H1 (cell line): ENCODE results near the gene NCAPD2. TPM values are rescaled to one million over a fixed set of nuclear protein-coding genes. Genes with fewer than 3 reads are reported as not detected.

Experiments
- CTCF ChIA-PET: fragments of 300-600 bp; sonication (Branson Sonifier 250); formaldehyde crosslinking; loops from one replicate; lab custom pipeline; 2021; ENCODE audit not compliant: partially characterized antibody; lab: Charles Lee
- POLR2A ChIA-PET: fragments of 300-600 bp; sonication (Branson Sonifier 250); formaldehyde crosslinking; loops from one replicate; lab custom pipeline; 2021; ENCODE audit warnings: inconsistent platforms; ENCODE audit not compliant: partially characterized antibody; lab: Charles Lee
- DNase-seq, 2 experiments: peaks; one replicate each; pipeline versions ENCODE4 v3.0.0 to v3.0.0-alpha.2; 2010 to 2022; ENCODE audit warnings: low spot score in 2 of 2, low read depth in 1 of 2, mixed read lengths in 1 of 2
- FAIRE-seq: peaks from 2 replicates; lab custom pipeline; 2011; peaks lifted over from hg19 to GRCh38; lab: Jason Lieb, UNC
- H2AFZ ChIP-seq: 2 replicates; pipeline ENCODE4 v1.8.1; 2012; ENCODE audit warnings: low read length, inconsistent platforms
- H2AK5ac ChIP-seq: 2 replicates; pipeline ENCODE4 v1.6.1; 2013; ENCODE audit warnings: low read depth, low read length
- H2BK120ac ChIP-seq: replicated peaks from 2 replicates; pipeline ENCODE3; 2013; ENCODE audit warnings: low read depth, low read length, inconsistent platforms
- H2BK12ac ChIP-seq: 2 replicates; pipeline ENCODE4 v1.6.1; 2013; ENCODE audit warnings: low read depth, low read length
- H2BK15ac ChIP-seq: 2 replicates; pipeline ENCODE4 v1.6.1; 2013; ENCODE audit warnings: low read length
- H2BK20ac ChIP-seq: 2 replicates; pipeline ENCODE4 v1.6.1; 2013; ENCODE audit warnings: low read length
- H2BK5ac ChIP-seq: 2 replicates; pipeline ENCODE4 v1.6.1; 2013; ENCODE audit warnings: low read depth, low read length
- H3K14ac ChIP-seq: 2 replicates; pipeline ENCODE4 v1.6.1; 2013; ENCODE audit warnings: inconsistent platforms; ENCODE audit not compliant: insufficient read length
- H3K18ac ChIP-seq: 2 replicates; pipeline ENCODE4 v1.6.1; 2013; ENCODE audit warnings: low read length; ENCODE audit errors: extremely low read depth
- H3K23ac ChIP-seq: 2 replicates; pipeline ENCODE4 v1.6.1; 2013; ENCODE audit warnings: inconsistent platforms; ENCODE audit not compliant: insufficient read length
- H3K23me2 ChIP-seq: 2 replicates; pipeline ENCODE4 v1.6.1; 2013; ENCODE audit warnings: low read depth, low read length
- H3K27ac ChIP-seq: 2 replicates; pipeline ENCODE4 v1.6.1; 2011; ENCODE audit warnings: low read depth, low read length, inconsistent platforms
- H3K27me3 ChIP-seq, 4 experiments: replicated peaks in 1 of 4; 1 replicate in 1 of 4; 2 replicates in 3 of 4; pipeline versions ENCODE4 v1.6.1 to v1.8.1; 2011 to 2013; ENCODE audit warnings: low read length in 3 of 4, mild to moderate bottlenecking in 3 of 4, inconsistent platforms in 2 of 4, mixed read lengths in 2 of 4, moderate library complexity in 1 of 4; ENCODE audit not compliant: control insufficient read depth in 3 of 4, insufficient read depth in 3 of 4; ENCODE audit errors: extremely low read depth in 1 of 4
- H3K36me3 ChIP-seq, 4 experiments: 2 replicates each; pipeline versions ENCODE4 v1.6.1 to v1.8.1; 2011 to 2013; ENCODE audit warnings: mild to moderate bottlenecking in 4 of 4, low read length in 3 of 4, moderate library complexity in 2 of 4, control low read depth in 1 of 4, inconsistent platforms in 1 of 4; ENCODE audit not compliant: insufficient read depth in 4 of 4, control insufficient read depth in 2 of 4
- H3K4ac ChIP-seq: replicated peaks from 2 replicates; pipeline ENCODE3; 2013; ENCODE audit warnings: low read length, low read depth, mixed read lengths, inconsistent platforms; ENCODE audit not compliant: insufficient read length
- H3K4me1 ChIP-seq, 4 experiments: replicated peaks in 1 of 4; 1 replicate in 1 of 4; 2 replicates in 3 of 4; pipeline versions ENCODE4 v1.6.1 to v1.8.1; 2011 to 2013; ENCODE audit warnings: low read length in 3 of 4, inconsistent platforms in 2 of 4, mixed read lengths in 1 of 4; ENCODE audit not compliant: insufficient read depth in 4 of 4, control insufficient read depth in 3 of 4
- H3K4me2 ChIP-seq, 2 experiments: 2 replicates each; pipeline versions ENCODE4 v1.6.1 to v1.8.1; 2011 to 2013; ENCODE audit warnings: low read depth in 2 of 2, low read length in 2 of 2, control low read depth in 1 of 2, inconsistent platforms in 1 of 2, mild to moderate bottlenecking in 1 of 2; ENCODE audit not compliant: insufficient read depth in 1 of 2
- H3K4me3 ChIP-seq, 4 experiments: fragments of 200-600, 300-600 bp in 1 of 4; sonication (generic), shearing (Covaris generic), sonication (Bioruptor Twin) in 1 of 4; 2 replicates each; pipeline versions ENCODE4 v1.5.1 to v1.8.1; 2011 to 2016; ENCODE audit warnings: low read length in 4 of 4, low read depth in 3 of 4, control low read depth in 2 of 4, inconsistent platforms in 2 of 4, mild to moderate bottlenecking in 2 of 4, mixed read lengths in 1 of 4, moderate library complexity in 1 of 4; ENCODE audit not compliant: insufficient read depth in 2 of 4; ENCODE audit errors: extremely low read depth in 1 of 4
- H3K56ac ChIP-seq: replicated peaks from 2 replicates; pipeline ENCODE3; 2013; ENCODE audit warnings: low read depth, mild to moderate bottlenecking, mixed read lengths, low read length, inconsistent platforms; ENCODE audit not compliant: insufficient read length
- H3K79me1 ChIP-seq: 2 replicates; pipeline ENCODE4 v1.6.1; 2013; ENCODE audit warnings: low read depth, low read length, control low read depth
- H3K79me2 ChIP-seq, 2 experiments: 2 replicates each; pipeline versions ENCODE4 v1.6.1 to v1.8.1; 2012 to 2013; ENCODE audit warnings: low read length in 2 of 2, mild to moderate bottlenecking in 2 of 2, inconsistent platforms in 1 of 2; ENCODE audit not compliant: insufficient read depth in 2 of 2, control insufficient read depth in 1 of 2
- H3K9ac ChIP-seq, 4 experiments: replicated peaks in 1 of 4; 1 replicate in 1 of 4; 2 replicates in 3 of 4; pipeline versions ENCODE4 v1.6.1 to v1.8.1; 2011 to 2013; ENCODE audit warnings: low read depth in 3 of 4, low read length in 3 of 4, control low read depth in 2 of 4, mild to moderate bottlenecking in 2 of 4, moderate library complexity in 2 of 4, inconsistent platforms in 1 of 4; ENCODE audit errors: extremely low read depth in 1 of 4
- H3K9me3 ChIP-seq, 2 experiments: 2 replicates each; pipeline versions ENCODE4 v1.6.1 to v1.8.1; 2012 to 2013; ENCODE audit warnings: mild to moderate bottlenecking in 2 of 2, moderate library complexity in 2 of 2, control low read depth in 1 of 2, inconsistent platforms in 1 of 2, low read depth in 1 of 2, low read length in 1 of 2, mixed read lengths in 1 of 2; ENCODE audit not compliant: insufficient read depth in 2 of 2
- H4K20me1 ChIP-seq, 2 experiments: replicated peaks in 1 of 2; 2 replicates each; pipeline versions ENCODE3 to v1.8.1; 2011 to 2013; ENCODE audit warnings: inconsistent platforms in 2 of 2, low read length in 2 of 2, mild to moderate bottlenecking in 1 of 2; ENCODE audit not compliant: insufficient read depth in 2 of 2, control insufficient read depth in 1 of 2
- H4K5ac ChIP-seq: 2 replicates; pipeline ENCODE4 v1.6.1; 2013; ENCODE audit warnings: low read length, low read depth, mixed read lengths, inconsistent platforms; ENCODE audit not compliant: insufficient read length
- H4K8ac ChIP-seq: 2 replicates; pipeline ENCODE4 v1.8.0; 2013; ENCODE audit warnings: mild to moderate bottlenecking, moderate library complexity, low read length, inconsistent platforms; ENCODE audit not compliant: insufficient read depth; ENCODE audit errors: extremely low read depth
- H4K91ac ChIP-seq: replicated peaks from 2 replicates; pipeline ENCODE3; 2013; ENCODE audit warnings: low read length, mixed read lengths, inconsistent platforms; ENCODE audit not compliant: insufficient read length
- BCL11A ChIP-seq, 2 experiments: IDR thresholded peaks; one replicate each; pipeline ENCODE4 v1.6.1; 2011; ENCODE audit warnings: low read depth in 2 of 2, low read length in 2 of 2, mild to moderate bottlenecking in 2 of 2
- CBX8 ChIP-seq: fragments of 300-800, 300-1000 bp; sonication (generic); IDR thresholded peaks from 2 replicates; pipeline ENCODE4 v1.7.1; 2016; ENCODE audit warnings: low read depth, low read length, borderline replicate concordance
- CHD1 ChIP-seq: IDR thresholded peaks from 2 replicates; pipeline ENCODE4 v1.6.1; 2012; ENCODE audit warnings: low read depth, low read length, improper control_type of control experiment
- HDAC6 ChIP-seq: IDR thresholded peaks from one replicate; pipeline ENCODE4 v1.7.1; 2012; ENCODE audit warnings: low read depth, mild to moderate bottlenecking, inconsistent platforms, low read length, moderate library complexity
- NANOG ChIP-seq: IDR thresholded peaks from 2 replicates; pipeline ENCODE4 v1.6.1; 2011; ENCODE audit warnings: low read length, low read depth, mild to moderate bottlenecking, inconsistent platforms; ENCODE audit not compliant: insufficient read depth, poor library complexity, severe bottlenecking
- SAP30 ChIP-seq: fragments of 300-600 bp; sonication (generic); IDR thresholded peaks from 2 replicates; pipeline ENCODE4 v1.7.1; 2012; ENCODE audit warnings: low read length, moderate library complexity, mild to moderate bottlenecking, inconsistent platforms; ENCODE audit not compliant: insufficient read depth, insufficient replicate concordance
- SP4 ChIP-seq: IDR thresholded peaks from 2 replicates; pipeline ENCODE4 v1.6.1; 2012; ENCODE audit warnings: low read length, inconsistent platforms
- SUZ12 ChIP-seq: fragments of 200-600 bp; sonication (generic); IDR thresholded peaks from 2 replicates; pipeline ENCODE4 v1.6.1; 2012; ENCODE audit warnings: mild to moderate bottlenecking, inconsistent platforms, low read length, moderate library complexity, mixed read lengths
- TBP ChIP-seq: IDR thresholded peaks from 2 replicates; pipeline ENCODE4 v1.6.1; 2011; ENCODE audit warnings: low read depth, low read length, improper control_type of control experiment
- WGBS, 2 experiments: shearing (Covaris generic) in 1 of 2; methylation state at CpG; one replicate each; pipeline versions ENCODE4 v1.1.6 to v1.1.7; 2013 to 2015; ENCODE audit warnings: low lambda C conversion rate in 2 of 2, mixed read lengths in 2 of 2, inconsistent platforms in 1 of 2, low coverage in 1 of 2, missing lambda C conversion rate in 1 of 2; ENCODE audit not compliant: insufficient replicate concordance in 2 of 2, insufficient coverage in 1 of 2, insufficient read length in 1 of 2; ENCODE audit errors: extremely low coverage in 1 of 2, missing lambda C conversion rate in 1 of 2; 5-methylcytosine and 5-hydroxymethylcytosine counted together
- polyA plus RNA-seq, 7 experiments: library from polyadenylated mRNA; depleted of rRNA in 3 of 7; stranded (reverse) in 5 of 7; unstranded in 2 of 7; fragments of >200 nt in 5 of 7; fragments of 200-250 nt in 2 of 7; gene quantifications; 1 replicate in 5 of 7; 2 replicates in 1 of 7; 4 replicates in 1 of 7; pipeline versions ENCODE4 v1.2.1 to v1.2.3, GENCODE V29; 2011 to 2013; ENCODE audit warnings: missing spikeins in 2 of 7, mixed read lengths in 2 of 7
- total RNA-seq: library from RNA; stranded (reverse); fragmentation: NEBNext Ultra II Directional; extraction: Animal tissue kit (Norgen Biotek cat#: 25700); gene quantifications from 2 replicates; pipeline ENCODE4 v1.2.1, GENCODE V29; 2021
- TF ChIP-seq, protein P1 (sequence below): IDR thresholded peaks from 2 replicates; pipeline ENCODE4 v1.6.1; 2012; ENCODE audit warnings: inconsistent platforms
- TF ChIP-seq, protein P2 (sequence below): IDR thresholded peaks from 2 replicates; pipeline ENCODE4 v1.6.1; 2011; ENCODE audit warnings: low read depth, mild to moderate bottlenecking, low read length; ENCODE audit not compliant: insufficient read depth

The NCAPD2 gene
- total and polyA plus RNA-seq, 2 of the 8 experiments (the other 6 are each of a cell fraction or from before 2014, with no cell fraction given): 55.8 to 132 TPM

DNA sequence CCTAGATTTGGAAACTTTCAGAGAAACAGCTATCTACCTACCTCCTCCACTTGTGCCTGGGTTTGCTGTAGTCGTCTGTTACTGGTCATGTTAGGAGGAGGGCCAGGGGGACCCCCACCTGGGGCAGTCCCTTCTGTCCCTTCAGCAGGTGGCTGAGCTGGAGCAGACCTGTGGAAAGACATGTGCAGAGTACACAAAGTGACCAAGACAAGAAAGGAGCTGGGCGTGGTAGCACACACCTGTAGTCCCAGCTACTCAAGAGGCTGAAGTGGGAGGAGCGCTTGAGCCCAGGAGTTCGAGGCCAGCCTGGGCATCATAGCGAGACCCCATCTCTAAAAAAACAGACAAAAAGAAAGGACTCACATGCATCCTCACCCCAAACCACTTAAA is 27.7 kb upstream of the NCAPD2 start:
- no peak overlapping the region for H4K5ac ChIP-seq
- H3K56ac ChIP-seq: no peak overlapping the region
- no peaks in the 10 kb centered on the region; a peak in 1 of 7 replicates for H3K27me3 ChIP-seq
- peaks cover 5 to 36% (median 24%) of the 10 kb centered on the region in 4 experiments; a peak in 7 of 8 replicates for H3K36me3 ChIP-seq
- WGBS, 2 experiments: 89% methylated on average over 5 of the region's 5 CpGs; no CpG with 5 or more reads in 1 of the 2 experiments
- no peak overlapping the region for H4K8ac ChIP-seq
- no peak overlapping the region for H2BK5ac ChIP-seq
- no peak overlapping the region for H4K91ac ChIP-seq
- H3K4me2 ChIP-seq: no peak overlapping the region
- peaks cover under 1 to 6% (median 2%) of the 10 kb centered on the region in 4 experiments; a peak in 3 of 7 replicates for H3K4me1 ChIP-seq
- no peak overlapping the region for H2AFZ ChIP-seq
- H3K14ac ChIP-seq: no peak overlapping the region
- H2BK12ac ChIP-seq: no peak overlapping the region
- H3K9me3 ChIP-seq: no peaks in the 10 kb centered on the region
- peaks cover 11% of the 10 kb centered on the region for H3K23me2 ChIP-seq
- peaks cover 0 to 15% of the 10 kb centered on the region in 2 experiments; a peak in 2 of 4 replicates for H3K79me2 ChIP-seq
- H3K18ac ChIP-seq: no peak overlapping the region
- no peak overlapping the region for H3K23ac ChIP-seq
- no peak overlapping the region for H3K4me3 ChIP-seq
- FAIRE-seq: no peak
- TF ChIP-seq, protein P1, sequence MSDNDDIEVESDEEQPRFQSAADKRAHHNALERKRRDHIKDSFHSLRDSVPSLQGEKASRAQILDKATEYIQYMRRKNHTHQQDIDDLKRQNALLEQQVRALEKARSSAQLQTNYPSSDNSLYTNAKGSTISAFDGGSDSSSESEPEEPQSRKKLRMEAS: no peak
- TF ChIP-seq BCL11A (IDR thresholded peaks at IDR 0.05; ENCODE audit: low read depth in 2 of 2, low read length in 2 of 2) (no peak), TBP (no peak), CBX8 (no peak), SP4 (no peak), SAP30 (no peak), NANOG (no peak), CHD1 (no peak), HDAC6 (no peak), SUZ12 (no peak)
- TF ChIP-seq, protein P2, sequence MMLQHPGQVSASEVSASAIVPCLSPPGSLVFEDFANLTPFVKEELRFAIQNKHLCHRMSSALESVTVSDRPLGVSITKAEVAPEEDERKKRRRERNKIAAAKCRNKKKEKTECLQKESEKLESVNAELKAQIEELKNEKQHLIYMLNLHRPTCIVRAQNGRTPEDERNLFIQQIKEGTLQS: no peak
- TF ChIP-seq, all 59 proteins: peak for 0
- no peak for DNase-seq
- no peak overlapping the region for H3K4ac ChIP-seq
- POLR2A ChIA-PET: interaction anchor here (0.8 to 3.0 kb wide), 17 partner anchors 9 to 111 kb away, joined by 3 to 17 read pairs (median 4); partner anchors contain the start of genes GAPDH and MRPL51
- H2BK120ac ChIP-seq: no peak overlapping the region
- no peak overlapping the region for H2AK5ac ChIP-seq
- no peak overlapping the region for H2BK15ac ChIP-seq
- H2BK20ac ChIP-seq: no peak overlapping the region
- no peak overlapping the region for H3K27ac ChIP-seq
- H4K20me1 ChIP-seq: peaks cover 0 to 10% of the 10 kb centered on the region in 2 experiments
- H3K9ac ChIP-seq: no peak overlapping the region
- H3K79me1 ChIP-seq: peaks cover 4% of the 10 kb centered on the region
- CTCF ChIA-PET: interaction anchor here (0.7 to 10.5 kb wide), 54 partner anchors 9 to 478 kb away, joined by 3 to 202 read pairs (median 7); partner anchors contain the start of genes CD27, MRPL51, TAPBPL and TNFRSF1A
